ENCODE data around the gene CFAP210. TPM values are rescaled to one million over a fixed set of nuclear protein-coding genes. Genes with fewer than 3 reads are reported as not detected.

Gene CFAP210
- total RNA-seq, 1 donor from 2014 or later, result 1.2 TPM

GRCh38 chr2:169683425-169684134 is 10.6 kb downstream of the CFAP210 start:
- no peak overlapping the region for H2AFZ ChIP-seq (replicated peaks)
- no peak overlapping the region for H3K4me3 ChIP-seq
- no peak overlapping the region for H3K27ac ChIP-seq
- no peaks in the 10 kb centered on the region for H3F3A ChIP-seq (ENCODE audit: low read depth)
- no peaks in the 10 kb centered on the region for H3K4me1 ChIP-seq
- Mint-ChIP-seq H3K4me3 (no peak overlapping the region), H3K9me3 (peaks cover 12% of the 10 kb centered on the region), H3K36me3 (peaks cover 32% of the 10 kb centered on the region), H3K27me3 (ENCODE audit: insufficient read depth, low read depth) (no peaks in the 10 kb centered on the region), H3K4me1 (no peaks in the 10 kb centered on the region), H3K27ac (no peak overlapping the region)
- H3K4me2 ChIP-seq, result no peak overlapping the region
- H3K9ac ChIP-seq, result no peak overlapping the region
- no peaks in the 10 kb centered on the region for H4K20me1 ChIP-seq (ENCODE audit: low read depth)
- no peak for DNase-seq (ENCODE audit: low spot score)
- TF ChIP-seq EZH2 (IDR thresholded peaks at IDR 0.05), result no peak
- TF ChIP-seq EZH2phosphoT487 (IDR thresholded peaks at IDR 0.05), result no peak
- no peak for TF ChIP-seq CTCF (IDR thresholded peaks at IDR 0.05)
- no peaks in the 10 kb centered on the region for H3K36me3 ChIP-seq
- H3K79me2 ChIP-seq (ENCODE audit: low read depth), result no peaks in the 10 kb centered on the region
- peaks cover 5% of the 10 kb centered on the region for H3K9me3 ChIP-seq (ENCODE audit: low read depth)
- no peaks in the 10 kb centered on the region for H3K27me3 ChIP-seq

GRCh38 chr2:169683054-169683424 is 11.2 kb downstream of the CFAP210 start:
- H3K4me1 ChIP-seq, result no peaks in the 10 kb centered on the region
- H4K20me1 ChIP-seq (ENCODE audit: low read depth), result no peaks in the 10 kb centered on the region
- H3K9me3 ChIP-seq (ENCODE audit: low read depth), result peaks cover 5% of the 10 kb centered on the region
- no peaks in the 10 kb centered on the region for H3K36me3 ChIP-seq
- H3F3A ChIP-seq (ENCODE audit: low read depth), result no peaks in the 10 kb centered on the region
- no peak overlapping the region for H3K27ac ChIP-seq
- H3K4me1 Mint-ChIP-seq, result no peaks in the 10 kb centered on the region
- no peak overlapping the region for H3K27ac Mint-ChIP-seq
- H3K4me3 Mint-ChIP-seq, result no peak overlapping the region
- H3K9ac ChIP-seq, result no peak overlapping the region
- no peaks in the 10 kb centered on the region for H3K79me2 ChIP-seq (ENCODE audit: low read depth)
- peaks cover 8% of the 10 kb centered on the region for H3K9me3 Mint-ChIP-seq
- no peaks in the 10 kb centered on the region for H3K27me3 ChIP-seq
- H3K4me3 ChIP-seq, result no peak overlapping the region
- H3K27me3 Mint-ChIP-seq (ENCODE audit: insufficient read depth, low read depth), result no peaks in the 10 kb centered on the region
- peaks cover 26% of the 10 kb centered on the region for H3K36me3 Mint-ChIP-seq
- H2AFZ ChIP-seq (replicated peaks), result no peak overlapping the region
- no peak overlapping the region for H3K4me2 ChIP-seq
- DNase-seq (ENCODE audit: low spot score), result no peak
- TF ChIP-seq EZH2phosphoT487 (IDR thresholded peaks at IDR 0.05), result no peak
- no peak for TF ChIP-seq EZH2 (IDR thresholded peaks at IDR 0.05)
- TF ChIP-seq CTCF (IDR thresholded peaks at IDR 0.05), result no peak

GRCh38 chr2:169676850-169677249 is 17.4 kb downstream of the CFAP210 start:
- Histone ChIP-seq H3K4me2 (peak overlapping the region; percentile 51), H3K9ac (no peak overlapping the region), H3K27me3 (no peaks in the 10 kb centered on the region), H3K27ac (peak overlapping the region; percentile 9), H2AFZ (replicated peaks) (peak overlapping the region; percentile 38), H3K9me3 (ENCODE audit: low read depth) (peaks cover 5% of the 10 kb centered on the region), H4K20me1 (ENCODE audit: low read depth) (no peaks in the 10 kb centered on the region), H3K4me1 (peaks cover 9% of the 10 kb centered on the region), H3K79me2 (ENCODE audit: low read depth) (no peaks in the 10 kb centered on the region), H3K4me3 (no peak overlapping the region), H3K36me3 (no peaks in the 10 kb centered on the region), H3F3A (ENCODE audit: low read depth) (peaks cover 8% of the 10 kb centered on the region)
- Mint-ChIP-seq H3K36me3 (peaks cover 15% of the 10 kb centered on the region), H3K27me3 (ENCODE audit: insufficient read depth, low read depth) (no peaks in the 10 kb centered on the region), H3K4me3 (no peak overlapping the region), H3K9me3 (peaks cover 2% of the 10 kb centered on the region), H3K4me1 (peaks cover 9% of the 10 kb centered on the region), H3K27ac (peak overlapping the region; percentile 40)
- DNase-seq (ENCODE audit: low spot score), result peak; percentile 29
- TF ChIP-seq CTCF (IDR thresholded peaks at IDR 0.05) (no peak), EZH2 (IDR thresholded peaks at IDR 0.05) (no peak), EZH2phosphoT487 (IDR thresholded peaks at IDR 0.05) (no peak)
